Measurements from ENCODE around the gene ESM1. TPM values are rescaled to one million over a fixed set of nuclear protein-coding genes. Genes with fewer than 3 reads are reported as not detected.

ESM1 gene
- total and polyA plus RNA-seq, 3 experiments from 2014 or later: 0.20 to 1.7 (median 0.37) TPM

GRCh38 chr5:54995168-54995567 lies 9.8 kb upstream of the ESM1 start:
- CTCF ChIA-PET: no interaction called here
- H3K4me3 Mint-ChIP-seq: peak overlapping the region in 4 of 7 donors; percentile 38 to 77 (median 50)
- no peaks in the 10 kb centered on the region for H3K27me3 ChIP-seq (ENCODE audit: insufficient read depth, low read length, poor library complexity, severe bottlenecking)
- DNase-seq: no peak
- peaks cover 33 to 61% (median 36%) of the 10 kb centered on the region in 3 donors for H3K4me1 Mint-ChIP-seq
- H3K36me3 ChIP-seq (ENCODE audit: insufficient read depth, low read length): no peaks in the 10 kb centered on the region
- no peaks in the 10 kb centered on the region for H3K9me3 ChIP-seq (ENCODE audit: low read length)
- POLR2A ChIA-PET: no interaction called here
- H3K4me1 ChIP-seq (ENCODE audit: insufficient read depth, low read length): peaks cover 7% of the 10 kb centered on the region
- H3K27ac Mint-ChIP-seq: peak overlapping the region in 1 of 8 donors; percentile 0
- H3K27me3 Mint-ChIP-seq: no peaks in the 10 kb centered on the region
- no peak overlapping the region for H3K27ac ChIP-seq (ENCODE audit: low read depth, low read length)
- H3K36me3 Mint-ChIP-seq: peaks cover 0 to 15% (median 6%) of the 10 kb centered on the region in 3 donors
- no peaks in the 10 kb centered on the region for H3K9me3 Mint-ChIP-seq
- H3K4me3 ChIP-seq (ENCODE audit: low read length): no peak overlapping the region

GRCh38 chr5:54994628-54995027 lies 9.2 kb upstream of the ESM1 start:
- no peaks in the 10 kb centered on the region for H3K27me3 ChIP-seq (ENCODE audit: insufficient read depth, low read length, poor library complexity, severe bottlenecking)
- H3K4me3 Mint-ChIP-seq: peak overlapping the region in 3 of 7 donors; percentile 48 to 77 (median 53)
- no peaks in the 10 kb centered on the region for H3K9me3 ChIP-seq (ENCODE audit: low read length)
- H3K36me3 Mint-ChIP-seq: peaks cover 0 to 11% (median 6%) of the 10 kb centered on the region in 3 donors
- ChIA-PET CTCF (no interaction called here), POLR2A (interaction anchor here (0.7 kb wide), 1 partner anchor 176 kb away, joined by 3 read pairs; no protein-coding TSS in a partner anchor)
- H3K27ac Mint-ChIP-seq: no peak overlapping the region
- DNase-seq: no peak
- H3K9me3 Mint-ChIP-seq: no peaks in the 10 kb centered on the region
- H3K4me1 ChIP-seq (ENCODE audit: insufficient read depth, low read length): peaks cover 12% of the 10 kb centered on the region
- H3K27ac ChIP-seq (ENCODE audit: low read depth, low read length): no peak overlapping the region
- H3K4me3 ChIP-seq (ENCODE audit: low read length): no peak overlapping the region
- H3K36me3 ChIP-seq (ENCODE audit: insufficient read depth, low read length): no peaks in the 10 kb centered on the region
- H3K27me3 Mint-ChIP-seq: no peaks in the 10 kb centered on the region
- H3K4me1 Mint-ChIP-seq: peaks cover 34 to 62% (median 38%) of the 10 kb centered on the region in 3 donors

- Histone ChIP-seq H3K4me1 (ENCODE audit: insufficient read depth, low read length) (peaks cover 25% of the 10 kb centered on the region), H3K9me3 (ENCODE audit: low read length) (no peaks in the 10 kb centered on the region), H3K27me3 (ENCODE audit: insufficient read depth, low read length, poor library complexity, severe bottlenecking) (no peaks in the 10 kb centered on the region), H3K27ac (ENCODE audit: low read depth, low read length) (no peak overlapping the region), H3K4me3 (ENCODE audit: low read length) (no peak overlapping the region), H3K36me3 (ENCODE audit: insufficient read depth, low read length) (no peaks in the 10 kb centered on the region)
- Mint-ChIP-seq H3K4me1 (peaks cover 45 to 70% (median 49%) of the 10 kb centered on the region in 3 donors), H3K27ac (peak overlapping the region in 4 of 8 donors; percentile 13 to 74 (median 46)), H3K4me3 (peak overlapping the region in 1 of 7 donors; percentile 9), H3K27me3 (no peaks in the 10 kb centered on the region), H3K9me3 (no peaks in the 10 kb centered on the region), H3K36me3 (peaks cover 0 to 7% (median 6%) of the 10 kb centered on the region in 3 donors)
- ChIA-PET POLR2A (no interaction called here), CTCF (interaction anchor here (1.0 to 1.2 kb wide), 3 partner anchors 29 to 109 kb away, joined by 3 read pairs; partner anchors contain the start of gene GZMA)
- no peak for DNase-seq
Observed at GRCh38 chr5:54993318-54993717, 7.9 kb upstream of the ESM1 start.

GRCh38 chr5:54991416-54991815 lies 6.0 kb upstream of the ESM1 start:
- POLR2A ChIA-PET: no interaction called here
- Mint-ChIP-seq H3K4me3 (no peak overlapping the region), H3K9me3 (no peaks in the 10 kb centered on the region), H3K4me1 (peaks cover 64 to 88% (median 64%) of the 10 kb centered on the region in 3 donors), H3K36me3 (peaks cover 0 to 7% (median 4%) of the 10 kb centered on the region in 3 donors), H3K27me3 (no peaks in the 10 kb centered on the region), H3K27ac (no peak overlapping the region)
- Histone ChIP-seq H3K27ac (ENCODE audit: low read depth, low read length) (no peak overlapping the region), H3K27me3 (ENCODE audit: insufficient read depth, low read length, poor library complexity, severe bottlenecking) (no peaks in the 10 kb centered on the region), H3K4me1 (ENCODE audit: insufficient read depth, low read length) (peaks cover 39% of the 10 kb centered on the region), H3K9me3 (ENCODE audit: low read length) (no peaks in the 10 kb centered on the region), H3K4me3 (ENCODE audit: low read length) (no peak overlapping the region), H3K36me3 (ENCODE audit: insufficient read depth, low read length) (no peaks in the 10 kb centered on the region)
- no peak for DNase-seq
- CTCF ChIA-PET: no interaction called here

- H3K36me3 Mint-ChIP-seq: peaks cover 0 to 7% (median 4%) of the 10 kb centered on the region in 3 donors
- Histone ChIP-seq H3K27ac (ENCODE audit: low read depth, low read length) (no peak overlapping the region), H3K27me3 (ENCODE audit: insufficient read depth, low read length, poor library complexity, severe bottlenecking) (no peaks in the 10 kb centered on the region), H3K9me3 (ENCODE audit: low read length) (no peaks in the 10 kb centered on the region), H3K36me3 (ENCODE audit: insufficient read depth, low read length) (no peaks in the 10 kb centered on the region), H3K4me3 (ENCODE audit: low read length) (no peak overlapping the region), H3K4me1 (ENCODE audit: insufficient read depth, low read length) (peaks cover 39% of the 10 kb centered on the region)
- peak overlapping the region in 1 of 7 donors; percentile 57 for H3K4me3 Mint-ChIP-seq
- H3K4me1 Mint-ChIP-seq: peaks cover 68 to 89% (median 70%) of the 10 kb centered on the region in 3 donors
- H3K27me3 Mint-ChIP-seq: no peaks in the 10 kb centered on the region
- ChIA-PET POLR2A (interaction anchor here (0.6 kb wide), 1 partner anchor 120 kb away, joined by 3 read pairs; no protein-coding TSS in a partner anchor), CTCF (no interaction called here)
- DNase-seq: no peak
- peak overlapping the region in 4 of 8 donors; percentile 7 to 76 (median 56) for H3K27ac Mint-ChIP-seq
- H3K9me3 Mint-ChIP-seq: no peaks in the 10 kb centered on the region
Observed at GRCh38 chr5:54990841-54991258, 5.5 kb upstream of the ESM1 start.

GRCh38 chr5:54988817-54989216 lies 3.4 kb upstream of the ESM1 start:
- Histone ChIP-seq H3K9me3 (ENCODE audit: low read length) (no peaks in the 10 kb centered on the region), H3K27ac (ENCODE audit: low read depth, low read length) (no peak overlapping the region), H3K27me3 (ENCODE audit: insufficient read depth, low read length, poor library complexity, severe bottlenecking) (no peaks in the 10 kb centered on the region), H3K4me3 (ENCODE audit: low read length) (no peak overlapping the region), H3K4me1 (ENCODE audit: insufficient read depth, low read length) (peaks cover 43% of the 10 kb centered on the region), H3K36me3 (ENCODE audit: insufficient read depth, low read length) (no peaks in the 10 kb centered on the region)
- H3K27ac Mint-ChIP-seq: peak overlapping the region; percentile 28 to 90 (median 78)
- peak overlapping the region in 6 of 7 donors; percentile 12 to 58 (median 51) for H3K4me3 Mint-ChIP-seq
- ChIA-PET CTCF (interaction anchor here (1.0 kb wide), 2 partner anchors 36 to 158 kb away, joined by 3 read pairs; partner anchors contain the start of gene GZMK), POLR2A (interaction anchor here (0.6 kb wide), 2 partner anchors 148 to 230 kb away, joined by 4 to 8 read pairs; no protein-coding TSS in a partner anchor)
- H3K36me3 Mint-ChIP-seq: peaks cover 0 to 4% (median 0%) of the 10 kb centered on the region in 3 donors
- H3K27me3 Mint-ChIP-seq: no peaks in the 10 kb centered on the region
- peaks cover 65 to 89% (median 65%) of the 10 kb centered on the region in 3 donors for H3K4me1 Mint-ChIP-seq
- peak in 1 of 5 donors; percentile 6 for DNase-seq
- no peaks in the 10 kb centered on the region for H3K9me3 Mint-ChIP-seq

GRCh38 chr5:54988218-54988617 lies 2.8 kb upstream of the ESM1 start:
- no peak for DNase-seq
- Mint-ChIP-seq H3K27ac (peak overlapping the region in 5 of 8 donors; percentile 4 to 63 (median 28)), H3K9me3 (no peaks in the 10 kb centered on the region), H3K4me3 (peak overlapping the region in 5 of 7 donors; percentile 5 to 53 (median 30)), H3K36me3 (peaks cover 0 to 4% (median 0%) of the 10 kb centered on the region in 3 donors), H3K4me1 (peaks cover 64 to 89% (median 65%) of the 10 kb centered on the region in 3 donors), H3K27me3 (no peaks in the 10 kb centered on the region)
- no peaks in the 10 kb centered on the region for H3K36me3 ChIP-seq (ENCODE audit: insufficient read depth, low read length)
- H3K27ac ChIP-seq (ENCODE audit: low read depth, low read length): no peak overlapping the region
- no peak overlapping the region for H3K4me3 ChIP-seq (ENCODE audit: low read length)
- H3K27me3 ChIP-seq (ENCODE audit: insufficient read depth, low read length, poor library complexity, severe bottlenecking): no peaks in the 10 kb centered on the region
- ChIA-PET POLR2A (interaction anchor here (0.6 kb wide), 1 partner anchor 229 kb away, joined by 8 read pairs; no protein-coding TSS in a partner anchor), CTCF (interaction anchor here (0.7 to 1.0 kb wide), 3 partner anchors 36 to 159 kb away, joined by 3 to 6 read pairs (median 3); partner anchors contain the start of gene GZMK)
- peaks cover 42% of the 10 kb centered on the region for H3K4me1 ChIP-seq (ENCODE audit: insufficient read depth, low read length)
- H3K9me3 ChIP-seq (ENCODE audit: low read length): no peaks in the 10 kb centered on the region

- DNase-seq: no peak
- ChIA-PET CTCF (interaction anchor here (1.0 kb wide), 1 partner anchor 26 kb away, joined by 3 read pairs; no protein-coding TSS in a partner anchor), POLR2A (no interaction called here)
- no peaks in the 10 kb centered on the region for H3K36me3 Mint-ChIP-seq
- no peaks in the 10 kb centered on the region for H3K27me3 Mint-ChIP-seq
- Histone ChIP-seq H3K36me3 (ENCODE audit: insufficient read depth, low read length) (no peaks in the 10 kb centered on the region), H3K27ac (ENCODE audit: low read depth, low read length) (no peak overlapping the region), H3K27me3 (ENCODE audit: insufficient read depth, low read length, poor library complexity, severe bottlenecking) (no peaks in the 10 kb centered on the region), H3K4me1 (ENCODE audit: insufficient read depth, low read length) (peaks cover 42% of the 10 kb centered on the region), H3K4me3 (ENCODE audit: low read length) (no peak overlapping the region), H3K9me3 (ENCODE audit: low read length) (no peaks in the 10 kb centered on the region)
- no peaks in the 10 kb centered on the region for H3K9me3 Mint-ChIP-seq
- H3K4me1 Mint-ChIP-seq: peaks cover 68 to 89% (median 69%) of the 10 kb centered on the region in 3 donors
- peak overlapping the region in 3 of 8 donors; percentile 15 to 57 (median 15) for H3K27ac Mint-ChIP-seq
- peak overlapping the region in 2 of 7 donors; percentile 38 to 57 for H3K4me3 Mint-ChIP-seq
Observed at GRCh38 chr5:54986269-54986654, 869 bp upstream of the ESM1 start.

All from CD8-positive, alpha-beta memory T cell (primary cell).